Measurements from ENCODE around the gene OCA2.

The OCA2 gene

GRCh38 chr15:27833974-27834373 lies 265.1 kb downstream of the OCA2 start:
- H3K27ac Mint-ChIP-seq, result no peak overlapping the region
- DNase-seq (ENCODE audit: low spot score in 2 of 2), result no peak
- H3K4me1 Mint-ChIP-seq, result no peaks in the 10 kb centered on the region
- peaks cover 20% of the 10 kb centered on the region for H3K9me3 Mint-ChIP-seq
- H3K36me3 Mint-ChIP-seq, result no peaks in the 10 kb centered on the region
- no peak for ATAC-seq
- H3K4me3 Mint-ChIP-seq, result no peak overlapping the region

GRCh38 chr15:27833178-27833577 lies 265.9 kb downstream of the OCA2 start:
- ATAC-seq (no peak), DNase-seq (ENCODE audit: low spot score in 2 of 2) (no peak)
- H3K4me3 Mint-ChIP-seq, result no peak overlapping the region
- no peaks in the 10 kb centered on the region for H3K36me3 Mint-ChIP-seq
- H3K4me1 Mint-ChIP-seq, result no peaks in the 10 kb centered on the region
- no peak overlapping the region for H3K27ac Mint-ChIP-seq
- H3K9me3 Mint-ChIP-seq, result peaks cover 18% of the 10 kb centered on the region

DNA sequence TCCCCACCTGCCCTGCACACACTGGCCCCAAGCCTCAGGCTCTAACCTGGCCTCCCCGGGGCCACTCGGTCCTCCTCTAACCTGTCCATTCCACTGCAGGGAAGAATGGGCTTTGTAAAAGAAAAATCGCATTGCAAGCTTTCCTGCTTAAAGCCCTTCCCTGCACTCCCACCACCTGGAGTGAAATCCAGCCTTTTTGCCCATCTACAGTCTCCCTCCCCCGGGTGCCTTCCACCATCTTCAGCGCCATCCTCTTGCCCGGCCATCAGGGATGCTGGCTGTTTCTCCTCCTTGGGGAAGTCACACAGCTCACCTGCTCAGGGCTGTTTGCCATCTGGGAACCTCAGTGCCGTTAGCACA lies 266.9 kb downstream of the OCA2 start:
- H3K9me3 Mint-ChIP-seq, result peaks cover 14% of the 10 kb centered on the region
- H3K27ac Mint-ChIP-seq, result no peak overlapping the region

DNA sequence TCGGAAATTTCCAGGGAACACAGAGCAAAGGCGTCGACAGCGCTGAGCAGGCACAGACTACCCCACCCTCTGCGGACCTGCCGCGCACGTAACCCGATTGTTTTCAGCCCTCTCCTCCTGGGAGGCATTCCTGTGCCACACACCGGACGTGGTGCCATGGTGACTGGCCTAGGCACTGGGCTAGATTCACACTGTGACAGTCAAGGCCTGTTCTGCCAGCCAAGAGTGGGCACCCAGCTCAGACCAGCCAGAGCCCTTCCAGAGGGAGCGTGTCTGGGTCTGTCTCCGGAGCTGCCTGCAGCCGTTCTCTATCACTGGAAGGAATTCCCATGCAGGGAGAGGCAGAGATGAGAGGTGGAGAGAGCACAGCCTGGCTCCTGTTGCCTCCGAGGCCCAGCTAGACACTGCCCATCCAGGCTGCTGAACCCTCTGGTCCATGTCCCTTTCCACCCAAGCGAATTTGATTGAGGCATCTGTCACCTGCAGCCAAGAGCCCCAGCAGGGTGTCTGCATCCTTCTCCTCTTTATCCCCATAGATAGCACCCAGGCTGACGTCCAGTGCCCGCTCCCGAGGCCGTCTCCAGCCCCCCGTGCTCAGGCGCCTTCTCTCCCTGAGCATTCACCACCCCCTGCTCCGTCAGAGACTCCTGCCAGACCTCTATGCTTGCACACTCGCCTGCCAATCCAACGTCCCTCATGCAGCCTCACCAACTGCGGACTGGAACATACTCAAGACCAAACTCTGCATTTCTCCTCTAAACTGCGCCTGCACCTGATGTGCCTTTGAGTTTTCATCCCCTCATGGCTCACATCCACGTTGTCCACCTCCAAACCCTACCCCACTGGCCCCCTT lies 267.5 kb downstream of the OCA2 start:
- Mint-ChIP-seq H3K27ac (no peak overlapping the region), H3K36me3 (no peaks in the 10 kb centered on the region), H3K4me1 (no peaks in the 10 kb centered on the region), H3K4me3 (no peak overlapping the region), H3K9me3 (peaks cover 16% of the 10 kb centered on the region)
- DNase-seq (ENCODE audit: low spot score in 2 of 2), result no peak
- ATAC-seq, result peak; percentile 25

More for the DNA sequence above, 266.9 kb downstream of the OCA2 start:
- Mint-ChIP-seq H3K4me1 (no peaks in the 10 kb centered on the region), H3K4me3 (no peak overlapping the region), H3K36me3 (no peaks in the 10 kb centered on the region)
- DNase-seq (ENCODE audit: low spot score in 2 of 2) (no peak), ATAC-seq (no peak)

GRCh38 chr15:27828746-27829145 lies 270.4 kb downstream of the OCA2 start:
- H3K4me1 Mint-ChIP-seq, result no peaks in the 10 kb centered on the region
- H3K36me3 Mint-ChIP-seq, result no peaks in the 10 kb centered on the region
- no peak for ATAC-seq
- DNase-seq (ENCODE audit: low spot score in 2 of 2), result no peak
- no peak overlapping the region for H3K4me3 Mint-ChIP-seq
- H3K27ac Mint-ChIP-seq, result no peak overlapping the region
- H3K9me3 Mint-ChIP-seq, result peaks cover 10% of the 10 kb centered on the region

DNA sequence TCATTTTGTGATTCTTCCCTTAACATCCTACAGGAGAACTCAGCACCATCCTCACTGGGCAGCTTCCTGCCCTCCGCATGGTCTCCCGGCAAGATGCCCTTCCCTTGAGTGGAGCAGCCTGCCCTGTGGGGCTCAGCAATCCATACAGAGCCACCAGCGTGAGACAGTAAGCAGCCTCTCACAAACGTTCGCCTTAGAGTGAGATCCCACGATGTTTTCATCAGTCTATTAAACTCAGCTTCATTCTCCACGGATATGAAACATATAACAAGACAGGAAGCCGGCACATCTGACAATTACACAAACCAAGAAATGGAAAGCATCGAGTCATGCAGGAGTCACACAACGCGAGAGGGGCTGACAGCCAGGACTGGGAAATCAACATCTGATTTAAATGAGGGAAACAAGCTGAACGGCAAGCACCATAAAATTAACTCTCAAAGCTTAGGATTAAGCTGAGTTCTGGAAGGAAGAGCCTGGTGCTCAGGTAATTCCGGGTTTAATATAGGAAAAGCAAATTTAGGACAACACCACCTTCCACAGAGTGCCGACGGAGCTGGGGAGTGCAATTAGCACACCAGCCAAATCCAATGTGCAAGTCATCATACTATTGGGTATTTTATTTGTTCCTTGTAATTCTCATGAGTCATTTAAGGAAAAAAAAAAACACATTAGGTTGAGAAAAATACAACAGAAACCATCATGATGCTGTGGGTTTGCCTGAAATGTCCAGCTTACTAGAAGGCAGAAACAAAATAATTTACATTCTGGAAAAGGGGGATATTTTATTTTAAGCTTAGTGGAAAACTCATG lies 272.0 kb downstream of the OCA2 start:
- Mint-ChIP-seq H3K9me3 (peaks cover 7% of the 10 kb centered on the region), H3K4me3 (no peak overlapping the region), H3K4me1 (no peaks in the 10 kb centered on the region), H3K27ac (no peak overlapping the region), H3K36me3 (no peaks in the 10 kb centered on the region)
- ATAC-seq (no peak), DNase-seq (ENCODE audit: low spot score in 2 of 2) (no peak)

DNA sequence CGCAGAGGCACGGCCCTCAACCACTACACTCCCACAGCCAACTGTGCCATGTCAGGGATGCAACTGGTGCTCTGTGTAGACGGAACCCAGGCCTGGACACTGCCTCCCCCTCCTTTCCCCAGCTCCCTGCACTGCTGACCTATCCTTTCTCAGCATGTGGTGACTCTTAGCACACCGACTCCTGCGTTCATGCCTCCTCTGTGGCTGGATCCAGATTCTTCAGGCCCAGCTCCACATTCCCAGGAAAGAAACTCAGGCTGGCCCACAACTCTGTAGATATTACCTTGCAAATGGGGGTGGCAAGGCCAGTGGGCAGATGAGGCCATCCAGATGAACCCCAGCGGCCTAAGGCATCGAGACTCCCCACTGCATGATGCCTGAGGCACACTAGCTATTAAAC lies 272.7 kb downstream of the OCA2 start:
- Mint-ChIP-seq H3K4me3 (no peak overlapping the region), H3K36me3 (no peaks in the 10 kb centered on the region), H3K9me3 (peaks cover 7% of the 10 kb centered on the region), H3K27ac (no peak overlapping the region), H3K4me1 (no peaks in the 10 kb centered on the region)
- DNase-seq (ENCODE audit: low spot score in 2 of 2) (no peak), ATAC-seq (no peak)

DNA sequence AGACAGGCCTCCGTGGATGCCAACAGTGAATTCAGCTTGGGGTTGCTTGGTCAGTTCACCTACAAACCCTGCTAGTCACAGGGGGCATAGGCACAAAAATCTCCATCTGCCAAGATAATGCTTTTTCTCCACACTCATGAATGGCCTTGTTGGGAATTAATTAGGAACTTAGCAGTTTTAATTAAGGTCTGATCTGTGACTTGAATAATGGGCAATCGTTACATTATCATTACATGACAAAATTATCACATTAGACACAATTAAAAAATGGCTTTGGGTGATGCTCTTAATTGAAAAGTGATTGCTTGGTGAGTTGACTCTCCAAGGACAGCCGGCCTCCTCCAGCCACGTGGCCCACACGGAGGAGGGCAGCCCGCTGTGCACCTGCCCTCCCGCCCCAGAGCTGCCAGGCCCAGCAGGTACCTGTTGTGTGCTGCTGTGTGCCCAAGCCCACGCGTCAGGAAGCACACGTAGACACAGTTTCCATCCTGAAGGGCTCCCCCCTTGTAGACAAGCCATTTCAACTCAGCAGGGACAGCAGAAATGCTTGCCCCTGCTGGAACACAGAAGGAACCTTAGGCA lies 274.2 kb downstream of the OCA2 start:
- DNase-seq (ENCODE audit: low spot score in 2 of 2) (no peak), ATAC-seq (no peak)
- no peak overlapping the region for H3K27ac Mint-ChIP-seq
- H3K36me3 Mint-ChIP-seq, result no peaks in the 10 kb centered on the region
- H3K4me3 Mint-ChIP-seq, result no peak overlapping the region
- H3K4me1 Mint-ChIP-seq, result no peaks in the 10 kb centered on the region
- H3K9me3 Mint-ChIP-seq, result peaks cover 12% of the 10 kb centered on the region

GRCh38 chr15:27821273-27821672 lies 277.8 kb downstream of the OCA2 start:
- no peak for DNase-seq (ENCODE audit: low spot score in 2 of 2)
- Mint-ChIP-seq H3K36me3 (no peaks in the 10 kb centered on the region), H3K27ac (no peak overlapping the region), H3K4me1 (no peaks in the 10 kb centered on the region), H3K9me3 (peaks cover 11% of the 10 kb centered on the region), H3K4me3 (no peak overlapping the region)
- no peak for ATAC-seq

DNA sequence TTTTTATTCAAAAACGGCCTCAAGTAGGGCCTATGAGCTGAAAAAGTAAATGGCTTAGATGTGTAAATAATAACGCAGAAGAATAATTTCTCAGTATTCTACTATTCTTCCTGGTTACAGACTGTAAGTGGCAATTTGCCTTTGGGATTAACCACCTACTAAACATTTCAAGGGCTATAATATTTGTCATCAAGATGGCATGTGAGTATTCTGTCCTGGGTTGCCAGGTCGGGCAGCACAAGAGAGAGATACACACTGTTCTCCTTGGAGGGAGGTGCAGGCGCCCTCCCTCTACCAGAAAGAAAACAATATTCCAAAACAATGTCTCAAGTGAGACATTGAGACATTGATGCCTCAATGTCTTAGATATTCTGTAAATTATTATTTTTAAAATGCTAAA lies 278.4 kb downstream of the OCA2 start:
- Mint-ChIP-seq H3K36me3 (no peaks in the 10 kb centered on the region), H3K27ac (no peak overlapping the region), H3K9me3 (peaks cover 11% of the 10 kb centered on the region), H3K4me1 (no peaks in the 10 kb centered on the region), H3K4me3 (no peak overlapping the region)
- ATAC-seq, result no peak
- no peak for DNase-seq (ENCODE audit: low spot score in 2 of 2)

DNA sequence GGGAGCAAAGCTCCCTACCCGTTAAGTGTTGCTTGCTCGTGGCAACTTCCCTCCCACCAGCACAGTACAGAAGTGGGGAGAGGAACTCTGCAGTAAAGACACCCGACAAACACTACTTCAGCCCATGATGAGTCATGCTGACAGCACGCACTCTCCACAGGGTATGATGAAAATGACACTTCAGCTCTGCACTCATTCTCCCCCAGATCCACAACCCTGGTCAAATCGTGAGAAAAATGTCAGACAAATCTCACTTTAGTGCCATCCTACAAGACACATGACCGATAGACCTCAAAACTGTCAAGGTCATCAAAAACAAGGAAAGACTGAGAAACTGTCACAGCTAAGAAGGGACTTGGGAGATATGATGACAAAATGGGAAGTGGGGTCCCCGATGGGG lies 278.9 kb downstream of the OCA2 start:
- no peak overlapping the region for H3K4me3 Mint-ChIP-seq
- ATAC-seq (no peak), DNase-seq (ENCODE audit: low spot score in 2 of 2) (no peak)
- no peaks in the 10 kb centered on the region for H3K4me1 Mint-ChIP-seq
- no peak overlapping the region for H3K27ac Mint-ChIP-seq
- H3K36me3 Mint-ChIP-seq, result no peaks in the 10 kb centered on the region
- peaks cover 11% of the 10 kb centered on the region for H3K9me3 Mint-ChIP-seq

DNA sequence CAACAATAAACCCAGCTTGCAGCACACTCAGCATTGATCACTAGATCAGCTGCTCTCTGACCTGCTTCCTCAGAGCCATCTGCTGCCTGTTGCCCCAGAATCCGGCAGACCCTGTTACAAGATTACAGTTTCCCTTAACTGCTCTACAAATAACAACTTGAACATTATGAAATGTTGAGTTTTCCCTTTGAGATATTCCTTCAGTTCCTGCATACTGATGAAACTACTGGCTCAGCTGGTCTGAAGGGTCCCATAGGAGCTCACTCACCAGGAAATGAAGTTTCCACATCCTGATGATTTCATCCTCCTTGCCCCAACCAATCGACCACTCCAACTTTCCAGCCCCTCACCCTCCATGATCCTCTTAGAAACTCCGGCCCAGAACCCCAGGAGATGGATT lies 281.9 kb downstream of the OCA2 start:
- no peak overlapping the region for H3K4me3 Mint-ChIP-seq
- ATAC-seq (no peak), DNase-seq (ENCODE audit: low spot score in 2 of 2) (no peak)
- no peaks in the 10 kb centered on the region for H3K36me3 Mint-ChIP-seq
- H3K9me3 Mint-ChIP-seq, result peaks cover 11% of the 10 kb centered on the region
- no peak overlapping the region for H3K27ac Mint-ChIP-seq
- no peaks in the 10 kb centered on the region for H3K4me1 Mint-ChIP-seq

DNA sequence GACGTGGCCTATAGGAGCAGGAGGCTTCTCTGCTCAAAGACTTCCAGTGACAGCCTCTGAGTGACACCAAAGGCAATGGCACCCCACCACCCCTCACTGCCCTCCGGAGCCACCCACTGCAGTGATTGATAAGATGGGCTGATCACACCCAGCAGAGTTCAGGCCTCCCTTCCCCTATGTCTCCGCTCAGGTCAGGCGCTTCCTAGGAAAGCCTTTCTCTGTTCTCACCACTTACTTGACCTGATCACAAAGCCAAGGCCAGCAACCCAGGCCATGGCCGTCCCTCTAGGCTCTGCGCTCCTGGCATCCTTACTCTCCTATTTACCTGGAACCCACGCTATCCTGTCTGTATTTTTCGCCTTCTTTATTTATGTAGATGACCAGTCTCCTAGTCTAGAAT lies 282.3 kb downstream of the OCA2 start:
- DNase-seq (ENCODE audit: low spot score in 2 of 2) (no peak), ATAC-seq (no peak)
- no peak overlapping the region for H3K27ac Mint-ChIP-seq
- no peaks in the 10 kb centered on the region for H3K36me3 Mint-ChIP-seq
- H3K4me1 Mint-ChIP-seq, result no peaks in the 10 kb centered on the region
- H3K4me3 Mint-ChIP-seq, result no peak overlapping the region
- H3K9me3 Mint-ChIP-seq, result peaks cover 11% of the 10 kb centered on the region

- Mint-ChIP-seq H3K27ac (no peak overlapping the region), H3K9me3 (peaks cover 5% of the 10 kb centered on the region), H3K36me3 (no peaks in the 10 kb centered on the region), H3K4me3 (no peak overlapping the region), H3K4me1 (no peaks in the 10 kb centered on the region)
- no peak for DNase-seq (ENCODE audit: low spot score in 2 of 2)
- ATAC-seq, result no peak
Observed at GRCh38 chr15:27815035-27815434, 284.1 kb downstream of the OCA2 start.

DNA sequence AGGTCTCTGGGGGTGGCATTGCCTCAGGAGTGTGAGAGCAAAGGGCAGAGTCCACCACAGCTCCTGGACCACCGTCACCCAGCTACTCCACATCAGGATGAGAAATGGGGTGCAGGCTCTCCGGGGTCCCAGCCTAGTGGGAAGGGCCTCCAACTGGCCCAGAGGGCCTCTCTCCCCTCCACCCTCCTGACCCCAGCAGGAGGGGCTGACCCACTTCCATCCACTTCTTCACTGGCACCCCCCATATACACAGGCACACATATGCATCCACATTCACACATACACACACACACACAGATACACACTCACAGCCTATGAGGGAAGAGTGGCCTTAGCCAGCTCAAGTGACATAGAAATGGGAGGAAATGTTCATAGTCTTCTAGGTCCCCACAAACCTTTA lies 286.0 kb downstream of the OCA2 start:
- Mint-ChIP-seq H3K27ac (no peak overlapping the region), H3K4me1 (no peaks in the 10 kb centered on the region), H3K4me3 (no peak overlapping the region), H3K36me3 (no peaks in the 10 kb centered on the region), H3K9me3 (peaks cover 2% of the 10 kb centered on the region)
- DNase-seq (ENCODE audit: low spot score in 2 of 2), result no peak
- no peak for ATAC-seq

GRCh38 chr15:27808182-27808581 lies 290.9 kb downstream of the OCA2 start:
- DNase-seq (ENCODE audit: low spot score in 2 of 2), result no peak
- no peak overlapping the region for H3K27ac Mint-ChIP-seq
- no peak for ATAC-seq
- H3K4me1 Mint-ChIP-seq, result no peaks in the 10 kb centered on the region
- H3K9me3 Mint-ChIP-seq, result peaks cover 8% of the 10 kb centered on the region
- H3K4me3 Mint-ChIP-seq, result no peak overlapping the region
- H3K36me3 Mint-ChIP-seq, result no peaks in the 10 kb centered on the region
